Neutrophil (primary cell): ENCODE measurements around the gene POFUT1.

ENCODE experiments used
- H3K27ac ChIP-seq: fragments of 200-600 bp; sonication (generic); 2 replicates; pipeline ENCODE4 v1.5.1; 2016; ENCODE audit warnings: mild to moderate bottlenecking, moderate library complexity
- H3K27me3 ChIP-seq: fragments of 200-600 bp; sonication (generic); 2 replicates; pipeline ENCODE4 v1.6.0; 2016; ENCODE audit warnings: mild to moderate bottlenecking
- H3K36me3 ChIP-seq: fragments of 200-600 bp; sonication (generic); 2 replicates; pipeline ENCODE4 v1.5.1; 2017
- H3K4me1 ChIP-seq, 2 experiments: fragments of 200-600 bp in 1 of 2; sonication (generic) in 1 of 2; 1 replicate in 1 of 2; 2 replicates in 1 of 2; pipeline versions ENCODE4 v1.5.1 to v1.6.1; 2013 to 2016; ENCODE audit warnings: low read depth in 1 of 2, low read length in 1 of 2, mild to moderate bottlenecking in 1 of 2, moderate library complexity in 1 of 2; ENCODE audit not compliant: control insufficient read depth in 1 of 2, insufficient read depth in 1 of 2
- H3K4me3 ChIP-seq, 2 experiments: fragments of 200-600 bp in 1 of 2; sonication (generic) in 1 of 2; 1 replicate in 1 of 2; 2 replicates in 1 of 2; pipeline ENCODE4 v1.5.1; 2013 to 2016; ENCODE audit warnings: low read depth in 1 of 2, low read length in 1 of 2, mild to moderate bottlenecking in 1 of 2, moderate library complexity in 1 of 2
- H3K9me3 ChIP-seq: fragments of 200-600 bp; sonication (generic); 2 replicates; pipeline ENCODE4 v1.5.1; 2016
- CTCF ChIP-seq: fragments of 200-600 bp; sonication (generic); IDR thresholded peaks from 2 replicates; pipeline ENCODE4 v1.5.1; 2016; ENCODE audit warnings: antibody characterized with exemption

Gene POFUT1

GRCh38 chr20:32206760-32207625, 687 bp upstream of the POFUT1 start:
- Histone ChIP-seq H3K4me3 (peak overlapping the region; percentile 86 to 89), H3K27me3 (no peaks in the 10 kb centered on the region), H3K4me1 (peaks cover 81% of the 10 kb centered on the region in 2 experiments), H3K27ac (peak overlapping the region; percentile 87), H3K9me3 (no peaks in the 10 kb centered on the region), H3K36me3 (peaks cover 5% of the 10 kb centered on the region)
- no peak for TF ChIP-seq CTCF

- peaks cover 64 to 65% of the 10 kb centered on the region in 2 experiments for H3K4me1 ChIP-seq
- H3K27ac ChIP-seq, result peak overlapping the region; percentile 87
- TF ChIP-seq CTCF, result no peak
- peaks cover 5% of the 10 kb centered on the region for H3K36me3 ChIP-seq
- no peaks in the 10 kb centered on the region for H3K27me3 ChIP-seq
- H3K9me3 ChIP-seq, result no peaks in the 10 kb centered on the region
- peak overlapping the region in 1 of 2 experiments; percentile 89 for H3K4me3 ChIP-seq
Observed at GRCh38 chr20:32208499-32209154, 947 bp downstream of the POFUT1 start.

DNA sequence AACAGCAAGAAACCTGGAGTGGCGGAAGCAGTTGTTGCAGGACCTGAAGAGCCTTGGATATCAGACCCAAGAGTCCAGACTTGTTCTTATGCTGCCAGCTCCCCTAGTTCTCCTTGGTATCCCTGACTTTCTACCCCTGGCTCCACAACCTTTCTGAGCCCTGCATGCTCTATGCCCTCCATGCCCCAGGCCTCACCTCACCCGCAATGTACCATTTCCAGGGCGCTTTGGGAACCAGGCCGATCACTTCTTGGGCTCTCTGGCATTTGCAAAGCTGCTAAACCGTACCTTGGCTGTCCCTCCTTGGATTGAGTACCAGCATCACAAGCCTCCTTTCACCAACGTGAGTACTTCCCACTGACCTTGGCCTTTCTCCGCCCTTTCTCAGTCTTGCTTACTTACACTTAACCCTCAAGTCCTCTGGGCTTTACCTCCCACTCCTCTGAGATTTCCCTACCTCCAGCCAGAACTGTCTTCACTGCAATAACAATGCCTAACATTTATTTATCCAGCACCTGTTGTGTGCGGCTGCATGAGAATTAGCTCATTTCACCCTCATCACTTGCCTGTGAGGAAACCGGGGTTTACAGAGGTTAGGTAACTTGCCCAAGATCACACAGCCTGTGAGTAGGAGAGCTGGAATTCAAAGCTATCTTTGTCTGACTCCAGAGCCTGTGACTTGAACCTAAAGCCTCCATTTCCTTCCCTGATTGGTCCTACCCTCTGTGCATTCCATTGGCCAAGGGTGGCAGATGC, 2.3 kb downstream of the POFUT1 start:
- H3K4me1 ChIP-seq, result peaks cover 50 to 51% of the 10 kb centered on the region in 2 experiments
- H3K27ac ChIP-seq, result peak overlapping the region; percentile 54
- peaks cover 9% of the 10 kb centered on the region for H3K36me3 ChIP-seq
- no peak overlapping the region for H3K4me3 ChIP-seq
- no peaks in the 10 kb centered on the region for H3K27me3 ChIP-seq
- TF ChIP-seq CTCF, result no peak
- H3K9me3 ChIP-seq, result no peaks in the 10 kb centered on the region

GRCh38 chr20:32213870-32214269, 6.2 kb downstream of the POFUT1 start:
- Histone ChIP-seq H3K4me3 (no peak overlapping the region), H3K36me3 (peaks cover 45% of the 10 kb centered on the region), H3K27ac (no peak overlapping the region)

More at GRCh38 chr20:32213870-32214269, 6.2 kb downstream of the POFUT1 start:
- TF ChIP-seq CTCF, result no peak
- no peaks in the 10 kb centered on the region for H3K27me3 ChIP-seq
- no peaks in the 10 kb centered on the region for H3K9me3 ChIP-seq
- H3K4me1 ChIP-seq, result peaks cover 17 to 18% of the 10 kb centered on the region in 2 experiments
